Hepatocyte (in vitro differentiated cells): ENCODE data around the gene EGFL7.

ENCODE experiments used
- CTCF ChIP-seq: fragments of 200-600 bp; sonication (generic); IDR thresholded peaks from 2 replicates; pipeline ENCODE4 v1.5.1; 2016; ENCODE audit warnings: antibody characterized with exemption, mild to moderate bottlenecking; ENCODE audit not compliant: poor library complexity
- EZH2 ChIP-seq: fragments of 200-600 bp; sonication (generic); IDR thresholded peaks from 2 replicates; pipeline ENCODE4 v1.6.1; 2016; ENCODE audit warnings: antibody characterized with exemption, mild to moderate bottlenecking, borderline replicate concordance
- EZH2phosphoT487 ChIP-seq: fragments of 200-600 bp; sonication (generic); IDR thresholded peaks from one replicate; pipeline ENCODE4 v1.6.1; 2018; ENCODE audit warnings: antibody characterized with exemption, mild to moderate bottlenecking, low read depth, moderate library complexity; ENCODE audit not compliant: unreplicated experiment, severe bottlenecking

DNA sequence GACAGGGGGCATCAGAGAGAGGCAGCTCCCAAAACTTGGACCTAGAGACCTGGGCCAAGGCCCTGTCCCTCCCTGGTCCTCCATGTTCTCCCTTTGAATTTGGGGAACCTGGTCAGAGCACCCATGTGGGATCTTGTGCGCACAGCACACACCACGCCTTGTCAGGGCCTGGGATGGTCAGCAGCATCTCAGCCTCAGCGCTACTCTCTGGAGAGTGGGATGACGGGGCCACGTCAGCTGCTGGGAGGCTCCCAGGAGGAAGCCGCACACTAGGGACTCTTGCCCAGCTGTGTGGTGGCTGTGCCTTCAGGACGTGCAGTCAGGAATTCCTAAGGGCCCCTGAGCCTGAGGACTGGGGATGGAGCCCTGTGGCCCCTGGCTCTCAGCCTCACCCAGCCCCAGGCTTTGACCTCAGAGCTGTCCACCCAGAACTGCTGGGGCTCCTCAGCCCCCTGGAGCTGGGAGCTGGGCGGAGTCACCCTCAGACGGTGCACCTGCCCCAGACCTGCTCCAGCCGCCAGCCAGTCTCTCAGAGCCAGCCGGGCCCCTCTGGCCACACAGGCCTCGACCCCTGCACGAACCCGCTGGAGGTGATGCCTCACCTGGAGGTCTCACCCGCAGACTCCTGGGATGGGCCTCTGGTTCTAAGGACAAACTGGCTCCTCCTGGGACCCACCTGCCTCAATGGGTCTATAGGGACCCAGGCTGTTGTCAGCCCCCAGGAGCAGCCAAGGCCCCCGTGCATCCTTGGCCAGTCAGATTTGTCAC is 38.3 kb upstream of the EGFL7 start:
- TF ChIP-seq CTCF (no peak), EZH2 (no peak), EZH2phosphoT487 (no peak)
